Ascending aorta (tissue), 2 donors: Measurements from ENCODE around the gene PLK5. TPM values are rescaled to one million over a fixed set of nuclear protein-coding genes. Genes with fewer than 3 reads are reported as not detected.

Experiments
- DNase-seq, 2 donors: peaks; one replicate each; pipeline ENCODE4 v3.0.0-alpha.2; 2019; ENCODE audit warnings: low spot score in 2 of 2
- H3K27ac ChIP-seq, 2 donors: fragments of 200-600 bp; sonication (generic); one replicate each; pipeline ENCODE4 v1.5.1; 2016 to 2017; ENCODE audit warnings: mild to moderate bottlenecking in 1 of 2
- H3K27me3 ChIP-seq: fragments of 200-600 bp; sonication (generic); one replicate; pipeline ENCODE4 v1.5.1; 2017
- H3K36me3 ChIP-seq, 2 donors: fragments of 200-600 bp; sonication (generic); one replicate each; pipeline ENCODE4 v1.5.1; 2016
- H3K4me1 ChIP-seq, 2 donors: fragments of 200-600 bp; sonication (generic); one replicate each; pipeline ENCODE4 v1.5.1; 2016 to 2017; ENCODE audit warnings: mild to moderate bottlenecking in 1 of 2
- H3K4me3 ChIP-seq, 2 donors: fragments of 200-600 bp; sonication (generic); one replicate each; pipeline ENCODE4 v1.5.1; 2016 to 2017; ENCODE audit warnings: mild to moderate bottlenecking in 1 of 2
- H3K9me3 ChIP-seq, 2 donors: fragments of 200-600 bp; sonication (generic); one replicate each; pipeline ENCODE4 v1.5.1; 2016
- intact Hi-C: fragments of 100-400 bp; cut with DNase I; formaldehyde crosslinking; loops from one replicate; pipeline ENCODE4 v1.15.1; 2023
- total RNA-seq: library from RNA; depleted of rRNA; stranded (reverse); fragments of >200 nt; gene quantifications from one replicate; pipeline ENCODE4 v1.1.0, GENCODE V29; 2016
- TF ChIP-seq, protein P1 (sequence below), 3 experiments: fragments of 200-600 bp in 2 of 3; fragments of 450-650 bp in 1 of 3; sonication (generic) in 2 of 3; IDR thresholded peaks; one replicate each; pipeline ENCODE4 v1.5.1; 2016 to 2019; ENCODE audit warnings: antibody characterized with exemption in 3 of 3, mild to moderate bottlenecking in 1 of 3, moderate library complexity in 1 of 3

PLK5 gene
- total RNA-seq, 1 donor from 2014 or later: not detected

DNA sequence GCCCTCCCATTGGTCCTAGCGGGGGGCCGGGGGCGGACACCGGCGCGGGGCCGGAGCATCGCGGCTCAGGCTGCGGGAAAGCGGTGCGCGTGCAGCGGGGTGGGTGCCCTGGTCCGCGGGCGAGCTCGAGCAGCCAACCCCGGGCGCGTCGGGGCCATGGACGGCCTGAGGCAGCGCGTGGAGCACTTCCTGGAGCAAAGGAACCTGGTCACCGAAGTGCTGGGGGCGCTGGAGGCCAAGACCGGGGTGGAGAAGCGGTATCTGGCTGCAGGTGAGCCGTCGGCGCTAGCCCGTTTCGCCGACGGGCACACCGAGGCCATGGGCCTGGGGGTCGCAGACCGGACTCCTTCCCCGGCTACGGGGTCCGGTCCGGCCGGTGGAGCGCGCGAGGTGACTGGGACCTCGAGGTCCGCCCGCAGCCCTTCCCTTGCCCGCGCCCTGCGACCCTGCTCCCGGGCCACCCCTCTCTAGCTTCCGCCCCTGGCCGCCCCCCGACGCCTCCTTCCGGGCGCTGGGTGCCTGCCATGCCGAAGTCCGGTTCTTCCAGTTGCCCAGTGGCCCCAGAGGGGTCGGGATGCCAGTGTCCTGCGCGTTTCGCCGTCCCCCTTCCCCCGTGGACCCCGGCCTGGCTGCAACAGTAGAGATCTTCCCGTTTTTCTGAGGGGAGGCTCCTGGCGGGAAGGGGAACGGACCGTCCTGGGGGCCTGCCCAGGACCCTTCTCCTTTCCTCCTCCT is 32.6 kb upstream of the PLK5 start, which contains the start of gene REEP6:
Gene REEP6 (plus strand): TSS at position 68 of the 735 bp plus-strand sequence. CDS start 89 bp downstream, at position 157.
- Histone ChIP-seq H3K36me3 (no peaks in the 10 kb centered on the region), H3K4me3 (peak within 1 kb of the TSS; percentile 64 to 82), H3K9me3 (no peaks in the 10 kb centered on the region), H3K4me1 (peaks cover 8 to 14% of the 10 kb centered on the region in 2 donors), H3K27ac (peak within 1 kb of the TSS; percentile 22 to 67), H3K27me3 (no peaks in the 10 kb centered on the region)
- intact Hi-C loops: loop anchor here (2.0 to 5.0 kb wide), 2 partner anchors 52 to 214 kb away; partner anchors contain the start of genes FAM174C and RPS15
- DNase-seq: no peak
- TF ChIP-seq, protein P1, sequence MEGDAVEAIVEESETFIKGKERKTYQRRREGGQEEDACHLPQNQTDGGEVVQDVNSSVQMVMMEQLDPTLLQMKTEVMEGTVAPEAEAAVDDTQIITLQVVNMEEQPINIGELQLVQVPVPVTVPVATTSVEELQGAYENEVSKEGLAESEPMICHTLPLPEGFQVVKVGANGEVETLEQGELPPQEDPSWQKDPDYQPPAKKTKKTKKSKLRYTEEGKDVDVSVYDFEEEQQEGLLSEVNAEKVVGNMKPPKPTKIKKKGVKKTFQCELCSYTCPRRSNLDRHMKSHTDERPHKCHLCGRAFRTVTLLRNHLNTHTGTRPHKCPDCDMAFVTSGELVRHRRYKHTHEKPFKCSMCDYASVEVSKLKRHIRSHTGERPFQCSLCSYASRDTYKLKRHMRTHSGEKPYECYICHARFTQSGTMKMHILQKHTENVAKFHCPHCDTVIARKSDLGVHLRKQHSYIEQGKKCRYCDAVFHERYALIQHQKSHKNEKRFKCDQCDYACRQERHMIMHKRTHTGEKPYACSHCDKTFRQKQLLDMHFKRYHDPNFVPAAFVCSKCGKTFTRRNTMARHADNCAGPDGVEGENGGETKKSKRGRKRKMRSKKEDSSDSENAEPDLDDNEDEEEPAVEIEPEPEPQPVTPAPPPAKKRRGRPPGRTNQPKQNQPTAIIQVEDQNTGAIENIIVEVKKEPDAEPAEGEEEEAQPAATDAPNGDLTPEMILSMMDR (IDR thresholded peaks at IDR 0.05): no peak

DNA sequence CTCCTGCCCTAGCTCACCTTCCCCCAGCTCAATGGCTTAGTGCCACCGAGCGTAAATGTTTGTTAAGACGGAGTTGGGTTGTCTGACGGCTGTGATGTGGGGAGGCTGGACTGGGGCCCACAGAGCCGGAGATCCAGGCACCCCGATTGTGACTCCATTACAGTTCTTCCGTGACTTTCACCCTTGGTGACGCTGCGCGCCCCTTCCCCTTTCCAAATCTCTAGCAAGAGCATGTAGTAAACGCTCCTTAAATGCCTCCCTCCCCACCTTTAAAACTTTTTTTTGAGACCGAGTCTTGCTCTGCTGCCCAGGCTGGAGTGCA is 32.1 kb upstream of the PLK5 start:
- intact Hi-C loops: loop anchor here (2.0 to 5.0 kb wide), 2 partner anchors 53 to 215 kb away; partner anchors contain the start of genes FAM174C and RPS15
- Histone ChIP-seq H3K27me3 (no peaks in the 10 kb centered on the region), H3K36me3 (no peaks in the 10 kb centered on the region), H3K27ac (no peak overlapping the region), H3K4me3 (peak overlapping the region; percentile 64 to 68), H3K4me1 (peaks cover 8 to 14% of the 10 kb centered on the region in 2 donors), H3K9me3 (no peaks in the 10 kb centered on the region)
- TF ChIP-seq, protein P1 (IDR thresholded peaks at IDR 0.05): no peak
- DNase-seq: no peak

DNA sequence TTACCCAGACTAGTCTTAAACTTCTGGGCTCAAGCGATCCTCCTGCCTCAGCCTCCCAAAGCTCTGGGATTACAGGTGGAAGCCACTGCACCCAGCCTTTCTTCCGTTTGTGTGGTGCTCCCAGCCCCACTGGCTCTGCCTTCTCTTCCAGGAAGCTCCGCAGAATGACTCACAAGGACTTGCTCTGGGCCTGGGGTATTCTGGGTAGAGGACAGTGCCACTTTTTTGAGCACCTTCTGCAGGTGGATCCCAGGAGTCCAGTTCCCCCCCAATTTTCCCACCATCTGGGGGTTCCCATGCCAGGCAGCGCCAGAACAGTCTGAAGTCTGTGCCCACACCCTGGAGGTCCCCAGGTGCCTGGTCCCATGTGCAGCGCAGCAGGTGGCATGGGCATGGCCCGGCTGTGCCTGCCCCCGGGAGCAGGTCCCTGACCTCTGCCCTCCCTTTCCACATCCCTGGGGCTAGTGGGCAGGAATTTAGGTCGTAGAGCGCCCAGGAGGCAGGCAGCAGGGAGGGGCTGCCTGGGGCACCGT is 31.3 kb upstream of the PLK5 start:
- Histone ChIP-seq H3K4me1 (peaks cover 8 to 14% of the 10 kb centered on the region in 2 donors), H3K4me3 (no peak overlapping the region), H3K27ac (no peak overlapping the region), H3K27me3 (no peaks in the 10 kb centered on the region), H3K9me3 (no peaks in the 10 kb centered on the region), H3K36me3 (no peaks in the 10 kb centered on the region)
- no peak for DNase-seq
- TF ChIP-seq, protein P1 (IDR thresholded peaks at IDR 0.05): no peak
- intact Hi-C loops: loop anchor here (5.0 kb wide), 1 partner anchor 215 kb away; the partner anchor contains the start of gene FAM174C

DNA sequence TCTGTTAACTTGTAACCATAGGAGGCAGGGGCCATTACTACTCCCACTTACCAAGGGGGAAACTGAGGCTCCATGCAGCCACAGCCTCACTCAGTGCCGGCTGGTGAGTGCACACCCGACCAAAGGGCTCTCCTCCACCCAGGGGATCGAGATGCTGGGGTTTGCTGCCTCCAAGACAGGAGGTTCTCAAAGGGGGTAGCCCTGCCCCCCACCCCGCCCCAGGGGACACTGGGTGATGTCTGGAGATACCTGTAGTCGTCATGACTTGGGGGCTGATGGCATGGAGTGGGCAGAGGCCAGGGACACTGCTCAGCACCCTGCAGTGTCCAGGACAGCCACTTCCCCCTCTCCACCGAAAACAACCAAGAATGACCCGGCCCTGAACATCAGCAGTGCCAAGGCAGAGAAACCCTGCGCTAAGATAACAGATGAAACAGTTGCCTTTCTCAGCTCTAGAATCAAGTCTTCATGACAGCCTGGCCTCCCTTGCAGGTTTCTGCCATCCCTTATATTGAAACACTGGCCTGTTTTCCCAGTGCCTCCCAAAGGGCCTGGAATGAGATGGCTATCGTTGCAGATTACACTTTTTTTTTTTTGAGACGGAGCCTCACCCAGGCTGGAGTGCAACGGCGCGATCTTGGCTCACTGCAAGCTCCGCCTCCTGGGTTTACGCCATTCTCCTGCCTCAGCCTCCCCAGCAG is 29.6 kb upstream of the PLK5 start:
- no peaks in the 10 kb centered on the region for H3K27me3 ChIP-seq
- H3K36me3 ChIP-seq: no peaks in the 10 kb centered on the region
- peaks cover 8 to 14% of the 10 kb centered on the region in 2 donors for H3K4me1 ChIP-seq
- TF ChIP-seq, protein P1 (IDR thresholded peaks at IDR 0.05): no peak
- H3K27ac ChIP-seq: no peak overlapping the region
- H3K9me3 ChIP-seq: no peaks in the 10 kb centered on the region
- no peak for DNase-seq
- intact Hi-C loops: loop anchor here (5.0 kb wide), 1 partner anchor 217 kb away; the partner anchor contains the start of gene FAM174C
- no peak overlapping the region for H3K4me3 ChIP-seq

DNA sequence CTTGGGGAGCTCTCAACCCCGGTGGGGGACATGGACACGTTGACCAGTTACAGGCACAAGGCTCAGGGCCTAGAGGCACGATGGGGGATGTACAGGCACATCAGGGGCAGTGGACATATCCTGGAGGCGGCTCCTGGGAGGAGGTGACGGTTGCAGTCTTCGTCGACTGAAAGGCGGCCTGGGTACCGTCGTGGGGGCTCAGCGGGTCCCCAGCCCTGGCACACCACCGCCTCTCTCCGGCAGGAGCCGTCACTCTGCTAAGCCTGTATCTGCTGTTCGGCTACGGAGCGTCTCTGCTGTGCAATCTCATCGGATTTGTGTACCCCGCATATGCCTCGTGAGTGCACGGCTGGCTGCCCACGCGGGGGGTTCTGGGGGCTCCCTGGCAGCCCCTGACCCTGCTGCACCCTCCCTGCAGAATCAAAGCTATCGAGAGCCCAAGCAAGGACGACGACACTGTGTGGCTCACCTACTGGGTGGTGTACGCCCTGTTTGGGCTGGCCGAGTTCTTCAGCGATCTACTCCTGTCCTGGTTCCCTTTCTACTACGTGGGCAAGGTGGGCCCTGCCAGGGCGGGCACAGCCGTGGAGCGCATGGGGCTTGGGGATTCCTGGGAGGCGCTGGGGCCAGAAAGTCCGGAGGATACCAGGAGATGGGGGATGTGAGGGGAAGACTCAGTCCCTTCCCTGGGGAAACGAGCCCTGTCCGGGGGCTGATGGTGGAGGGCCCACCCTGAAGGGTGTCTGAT is 28.7 kb upstream of the PLK5 start:
- no peaks in the 10 kb centered on the region for H3K9me3 ChIP-seq
- TF ChIP-seq, protein P1 (IDR thresholded peaks at IDR 0.05): no peak
- no peak overlapping the region for H3K4me3 ChIP-seq
- no peak overlapping the region for H3K27ac ChIP-seq
- no peak for DNase-seq
- H3K36me3 ChIP-seq: no peaks in the 10 kb centered on the region
- H3K27me3 ChIP-seq: no peaks in the 10 kb centered on the region
- H3K4me1 ChIP-seq: peaks cover 0 to 6% of the 10 kb centered on the region in 2 donors
- intact Hi-C loops: no loop called here
